RWPE2 (cell line): ENCODE data around the gene C3orf20.

Experiments
- ATAC-seq: fragments of 200-7000 bp; cut with Tn5 transposase; 3 replicates; pipeline ENCODE4 v1.9.1; 2021; ENCODE audit warnings: low read depth
- DNase-seq: peaks from one replicate; pipeline ENCODE4 v3.0.0-alpha.2; 2020; ENCODE audit warnings: low spot score
- H3K27ac ChIP-seq: fragments of 450-650 bp; 2 replicates; pipeline ENCODE4 v1.5.1; 2017; ENCODE audit warnings: mild to moderate bottlenecking; ENCODE audit not compliant: poor library complexity, severe bottlenecking
- H3K27me3 ChIP-seq: fragments of 250-450 bp; sonication (Bioruptor Pico); 2 replicates; pipeline ENCODE4 v1.5.1; 2021; ENCODE audit warnings: mild to moderate bottlenecking, moderate library complexity; ENCODE audit not compliant: insufficient read depth, poor library complexity, severe bottlenecking
- H3K36me3 ChIP-seq: fragments of 250-450 bp; sonication (Bioruptor Pico); 2 replicates; pipeline ENCODE4 v1.5.1; 2020; ENCODE audit warnings: low read depth, mild to moderate bottlenecking, moderate library complexity
- H3K4me1 ChIP-seq: fragments of 250-450 bp; sonication (Bioruptor Pico); 2 replicates; pipeline ENCODE4 v1.5.1; 2021; ENCODE audit warnings: mild to moderate bottlenecking, moderate library complexity; ENCODE audit not compliant: insufficient read depth, poor library complexity, severe bottlenecking
- H3K4me3 ChIP-seq: fragments of 250-450 bp; sonication (Bioruptor Pico); 2 replicates; pipeline ENCODE4 v1.5.1; 2021; ENCODE audit warnings: mild to moderate bottlenecking, moderate library complexity; ENCODE audit not compliant: severe bottlenecking
- H3K9me3 ChIP-seq: fragments of 250-450 bp; sonication (Bioruptor Pico); 2 replicates; pipeline ENCODE4 v1.5.1; 2021; ENCODE audit warnings: mild to moderate bottlenecking, moderate library complexity; ENCODE audit not compliant: severe bottlenecking
- TF ChIP-seq, protein P1 (sequence below): fragments of 450-650 bp; IDR thresholded peaks from one replicate; pipeline ENCODE4 v1.5.1; 2017; ENCODE audit warnings: mild to moderate bottlenecking, moderate library complexity; ENCODE audit not compliant: poor library complexity, severe bottlenecking

C3orf20 gene

DNA sequence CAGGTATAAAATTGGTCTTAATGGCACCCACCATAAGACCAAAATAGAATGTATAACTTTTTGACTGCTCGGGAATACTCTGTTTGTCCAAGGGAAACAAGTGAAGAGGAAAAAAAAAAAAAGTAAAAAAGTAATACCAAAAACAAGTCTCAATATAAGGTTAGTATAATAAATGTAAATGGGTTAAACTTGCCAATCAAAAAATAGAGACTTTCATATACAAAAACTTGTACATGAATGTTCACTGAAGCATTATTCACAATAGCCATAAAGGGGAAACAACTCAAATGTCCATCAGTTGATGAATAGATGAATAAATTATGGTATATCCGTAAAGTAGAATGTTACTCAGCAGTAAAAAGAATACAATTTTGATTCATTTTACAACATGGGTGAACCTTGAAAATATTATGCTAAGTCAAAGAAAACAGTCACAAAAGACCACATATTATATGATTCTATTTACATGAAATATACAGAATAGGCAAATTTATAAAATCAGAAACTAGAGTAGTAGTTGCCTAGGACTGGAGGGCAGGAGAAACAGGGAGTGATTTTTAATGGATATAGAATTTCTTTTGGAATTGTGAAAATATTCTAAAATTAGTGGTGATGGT is 104.2 kb downstream of the C3orf20 start:
- H3K27ac ChIP-seq, result no peak overlapping the region
- DNase-seq, result no peak
- H3K4me1 ChIP-seq, result no peaks in the 10 kb centered on the region
- no peak overlapping the region for H3K4me3 ChIP-seq
- no peaks in the 10 kb centered on the region for H3K27me3 ChIP-seq
- H3K36me3 ChIP-seq, result no peaks in the 10 kb centered on the region
- no peaks in the 10 kb centered on the region for H3K9me3 ChIP-seq
- no peak for ATAC-seq
- TF ChIP-seq, protein P1, sequence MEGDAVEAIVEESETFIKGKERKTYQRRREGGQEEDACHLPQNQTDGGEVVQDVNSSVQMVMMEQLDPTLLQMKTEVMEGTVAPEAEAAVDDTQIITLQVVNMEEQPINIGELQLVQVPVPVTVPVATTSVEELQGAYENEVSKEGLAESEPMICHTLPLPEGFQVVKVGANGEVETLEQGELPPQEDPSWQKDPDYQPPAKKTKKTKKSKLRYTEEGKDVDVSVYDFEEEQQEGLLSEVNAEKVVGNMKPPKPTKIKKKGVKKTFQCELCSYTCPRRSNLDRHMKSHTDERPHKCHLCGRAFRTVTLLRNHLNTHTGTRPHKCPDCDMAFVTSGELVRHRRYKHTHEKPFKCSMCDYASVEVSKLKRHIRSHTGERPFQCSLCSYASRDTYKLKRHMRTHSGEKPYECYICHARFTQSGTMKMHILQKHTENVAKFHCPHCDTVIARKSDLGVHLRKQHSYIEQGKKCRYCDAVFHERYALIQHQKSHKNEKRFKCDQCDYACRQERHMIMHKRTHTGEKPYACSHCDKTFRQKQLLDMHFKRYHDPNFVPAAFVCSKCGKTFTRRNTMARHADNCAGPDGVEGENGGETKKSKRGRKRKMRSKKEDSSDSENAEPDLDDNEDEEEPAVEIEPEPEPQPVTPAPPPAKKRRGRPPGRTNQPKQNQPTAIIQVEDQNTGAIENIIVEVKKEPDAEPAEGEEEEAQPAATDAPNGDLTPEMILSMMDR, result no peak

DNA sequence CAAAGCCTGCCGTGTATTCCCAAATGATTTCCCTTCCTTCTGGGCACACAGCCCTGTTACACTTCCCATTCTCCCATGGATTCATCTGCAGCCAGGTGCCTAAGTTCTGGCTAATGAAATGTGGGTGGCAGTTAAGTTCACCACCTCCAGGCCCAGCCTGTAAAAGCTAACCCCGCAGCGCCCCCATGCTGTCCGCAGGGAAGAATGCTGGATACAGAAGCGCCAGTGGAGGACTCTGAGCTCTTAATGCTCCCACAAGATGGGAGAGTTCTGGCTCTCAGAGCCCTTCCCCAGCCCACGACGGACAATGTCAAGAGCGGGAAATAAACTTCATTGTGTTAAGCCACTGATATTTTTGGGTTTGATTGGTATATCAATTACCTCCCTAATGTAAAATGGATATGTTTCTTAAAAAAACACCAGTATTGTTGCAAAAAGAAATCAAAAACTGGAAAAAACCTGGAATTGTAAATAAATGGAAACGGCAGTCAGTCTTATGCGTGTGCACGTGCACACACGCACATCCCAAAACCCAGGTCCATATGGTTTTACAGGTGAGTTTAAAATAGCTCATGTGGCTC is 106.1 kb downstream of the C3orf20 start:
- Histone ChIP-seq H3K27ac (no peak overlapping the region), H3K4me3 (no peak overlapping the region)
- ATAC-seq, result no peak

DNA sequence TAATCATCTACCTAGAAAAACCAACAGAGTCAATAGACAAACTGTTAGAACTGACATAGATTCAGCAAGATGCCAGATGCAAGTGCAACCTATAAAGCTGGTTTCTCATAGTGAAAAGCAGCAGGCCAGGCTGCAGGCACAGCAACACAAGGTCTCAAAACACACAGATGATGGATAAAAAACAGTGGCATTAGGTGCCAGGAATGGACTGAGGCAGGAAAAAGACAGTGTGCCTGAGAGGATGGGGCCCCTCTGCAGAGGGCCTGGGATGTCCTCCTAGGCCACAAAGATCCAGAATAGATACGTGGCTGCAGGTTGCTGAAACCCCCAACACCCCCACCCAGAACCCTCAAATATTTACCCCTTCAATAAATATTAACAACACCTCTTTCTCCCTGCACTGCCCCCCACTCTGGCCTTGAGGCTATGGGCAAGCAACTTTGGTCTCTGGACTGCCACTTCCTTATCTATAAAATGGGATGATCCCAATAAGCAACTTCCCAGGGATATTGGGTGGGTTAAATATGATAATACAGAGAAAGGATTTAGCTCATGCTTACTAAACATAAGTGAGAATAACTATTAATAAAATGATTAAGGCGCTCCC is 108.6 kb downstream of the C3orf20 start:
- H3K4me1 ChIP-seq, result no peaks in the 10 kb centered on the region
- no peaks in the 10 kb centered on the region for H3K9me3 ChIP-seq
- no peaks in the 10 kb centered on the region for H3K27me3 ChIP-seq
- H3K36me3 ChIP-seq, result no peaks in the 10 kb centered on the region
- no peak overlapping the region for H3K27ac ChIP-seq
- DNase-seq (no peak), ATAC-seq (no peak)
- TF ChIP-seq, protein P1, result no peak
- no peak overlapping the region for H3K4me3 ChIP-seq

More for the DNA sequence above, 106.1 kb downstream of the C3orf20 start:
- TF ChIP-seq, protein P1, result no peak
- Histone ChIP-seq H3K27me3 (no peaks in the 10 kb centered on the region), H3K4me1 (no peaks in the 10 kb centered on the region), H3K9me3 (no peaks in the 10 kb centered on the region), H3K36me3 (no peaks in the 10 kb centered on the region)
- DNase-seq, result peak; percentile 35

DNA sequence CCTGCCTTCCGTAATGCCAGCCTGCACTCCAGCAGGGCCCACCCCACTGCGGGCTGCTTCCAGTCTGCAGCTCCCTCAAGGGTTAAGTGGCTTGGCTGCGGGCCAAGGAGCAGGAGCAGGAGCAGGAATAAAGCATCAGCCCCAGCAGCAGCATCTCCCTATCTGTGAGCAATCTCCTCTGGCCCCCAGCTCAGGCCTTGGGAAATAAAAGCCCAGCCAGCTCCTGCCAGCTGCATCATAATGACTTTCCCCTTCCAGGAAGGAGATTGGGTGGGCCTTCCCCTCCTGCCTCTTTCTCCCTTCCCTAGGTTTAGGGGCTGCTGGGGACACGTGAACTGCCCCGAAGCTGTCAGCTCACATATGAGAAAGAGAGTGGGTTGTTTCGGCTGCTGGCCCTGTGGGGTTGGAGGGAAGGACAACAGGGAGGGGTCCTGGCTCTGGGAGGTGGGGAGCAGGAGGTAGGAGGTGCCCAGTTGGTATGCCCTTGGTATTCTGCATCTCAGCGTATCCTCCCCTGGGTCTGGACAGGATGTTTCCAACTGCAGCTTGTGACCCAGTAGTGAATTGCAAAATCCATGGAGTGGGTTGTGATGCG is 109.2 kb downstream of the C3orf20 start:
- Histone ChIP-seq H3K27ac (no peak overlapping the region), H3K27me3 (no peaks in the 10 kb centered on the region), H3K36me3 (no peaks in the 10 kb centered on the region), H3K9me3 (no peaks in the 10 kb centered on the region), H3K4me1 (no peaks in the 10 kb centered on the region), H3K4me3 (no peak overlapping the region)
- DNase-seq (peak; percentile 23), ATAC-seq (no peak)
- TF ChIP-seq, protein P1, result no peak
